NT2/D1 (cell line): Measurements from ENCODE around the gene CYFIP2.

ENCODE experiments used
- YY1 ChIP-seq: IDR thresholded peaks from 2 replicates; pipeline ENCODE4 v1.6.1; 2011; ENCODE audit not compliant: insufficient read length, insufficient read depth
- ZNF274 ChIP-seq: IDR thresholded peaks from 2 replicates; pipeline ENCODE4 v1.6.1; 2011; ENCODE audit warnings: mild to moderate bottlenecking, low read depth, low read length

GRCh38 chr5:157381746-157382145 is 115.8 kb downstream of the CYFIP2 start:
- no peak for TF ChIP-seq YY1
- TF ChIP-seq ZNF274: no peak
